Activated naive CD4-positive, alpha-beta T cell treated with anti-CD3 and anti-CD28 coated beads for 36 hours (primary cell): ENCODE results near the gene ADAMTS9. TPM values are rescaled to one million over a fixed set of nuclear protein-coding genes. Genes with fewer than 3 reads are reported as not detected.

ENCODE experiments used
- CTCF ChIA-PET: fragments of 350-600 bp; sonication (Branson Sonifier 250); formaldehyde crosslinking; loops from one replicate; lab custom pipeline; 2021; ENCODE audit warnings: antibody characterized with exemption; lab: Charles Lee
- DNase-seq: peaks from one replicate; pipeline ENCODE4 v3.0.0-alpha.2; 2020
- H3K27ac Mint-ChIP-seq: one replicate; pipeline ENCODE4 v1.8.0; 2021; ENCODE audit warnings: mild to moderate bottlenecking, mixed read lengths
- H3K27me3 Mint-ChIP-seq: one replicate; pipeline ENCODE4 v1.8.0; 2021; ENCODE audit warnings: low read depth, mixed read lengths
- H3K36me3 Mint-ChIP-seq: one replicate; pipeline ENCODE4 v1.8.0; 2021; ENCODE audit warnings: low read depth, mixed read lengths
- H3K4me1 Mint-ChIP-seq: one replicate; pipeline ENCODE4 v1.8.0; 2021; ENCODE audit warnings: low read depth, mixed read lengths
- H3K4me3 Mint-ChIP-seq: one replicate; pipeline ENCODE4 v1.8.0; 2021; ENCODE audit warnings: mild to moderate bottlenecking, moderate library complexity, mixed read lengths
- H3K9me3 Mint-ChIP-seq: one replicate; pipeline ENCODE4 v1.8.0; 2021; ENCODE audit warnings: mixed read lengths
- intact Hi-C: fragments of 100-400 bp; cut with micrococcal nuclease; formaldehyde crosslinking; loops from one replicate; pipeline ENCODE4 v1.15.1; 2023
- total RNA-seq, 2 experiments: library from RNA; stranded (reverse); gene quantifications; one replicate each; pipeline ENCODE4 v1.2.3, GENCODE V29; 2021

The ADAMTS9 gene
- total RNA-seq, 2 experiments from 2014 or later: not detected

- H3K27ac Mint-ChIP-seq: no peak overlapping the region
- no peak for DNase-seq
- intact Hi-C loops: no loop called here
- no peaks in the 10 kb centered on the region for H3K4me1 Mint-ChIP-seq
- CTCF ChIA-PET: interaction anchor here (0.6 to 2.3 kb wide), 4 partner anchors 9 to 446 kb away, joined by 3 to 13 read pairs (median 4); no protein-coding TSS in a partner anchor
- peaks cover 39% of the 10 kb centered on the region for H3K27me3 Mint-ChIP-seq
- H3K36me3 Mint-ChIP-seq: no peaks in the 10 kb centered on the region
- no peak overlapping the region for H3K4me3 Mint-ChIP-seq
- no peaks in the 10 kb centered on the region for H3K9me3 Mint-ChIP-seq
Measured at GRCh38 chr3:64473466-64473865, 214.3 kb downstream of the ADAMTS9 start.

DNA sequence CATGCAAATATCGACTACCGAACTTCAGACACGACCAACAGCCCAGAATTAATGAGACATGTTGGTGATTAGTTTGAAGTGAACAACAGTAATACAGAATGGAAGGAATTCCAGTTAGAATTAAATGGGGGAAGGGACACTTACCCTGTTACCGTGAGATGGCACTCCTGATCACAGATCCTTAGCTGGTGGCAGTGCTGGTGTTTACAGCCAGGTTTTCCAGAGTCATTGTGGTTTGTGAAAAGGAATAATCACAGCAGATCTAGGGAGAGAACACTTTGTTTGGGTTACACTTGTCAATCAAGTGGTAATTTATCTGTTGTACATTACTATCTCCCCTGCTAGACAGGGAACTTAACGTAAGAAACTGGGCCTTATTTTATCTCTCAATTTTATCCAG is 217.4 kb downstream of the ADAMTS9 start:
- H3K27ac Mint-ChIP-seq: no peak overlapping the region
- H3K4me1 Mint-ChIP-seq: no peaks in the 10 kb centered on the region
- intact Hi-C loops: no loop called here
- no peaks in the 10 kb centered on the region for H3K9me3 Mint-ChIP-seq
- CTCF ChIA-PET: no interaction called here
- no peak overlapping the region for H3K4me3 Mint-ChIP-seq
- DNase-seq: no peak
- H3K27me3 Mint-ChIP-seq: peaks cover 44% of the 10 kb centered on the region
- no peaks in the 10 kb centered on the region for H3K36me3 Mint-ChIP-seq

GRCh38 chr3:64467255-64467944 is 220.4 kb downstream of the ADAMTS9 start:
- DNase-seq: no peak
- no peak overlapping the region for H3K27ac Mint-ChIP-seq
- CTCF ChIA-PET: interaction anchor here (2.0 kb wide), 1 partner anchor 17 kb away, joined by 6 read pairs; no protein-coding TSS in a partner anchor
- peaks cover under 1% of the 10 kb centered on the region for H3K4me1 Mint-ChIP-seq
- no peaks in the 10 kb centered on the region for H3K36me3 Mint-ChIP-seq
- H3K9me3 Mint-ChIP-seq: no peaks in the 10 kb centered on the region
- no peak overlapping the region for H3K4me3 Mint-ChIP-seq
- peaks cover 29% of the 10 kb centered on the region for H3K27me3 Mint-ChIP-seq
- intact Hi-C loops: no loop called here
